PC-9 (cell line): ENCODE data around the gene GTPBP6.

Experiments used
- EZH2 ChIP-seq: fragments of 200-600 bp; sonication (generic); IDR thresholded peaks from 2 replicates; pipeline ENCODE4 v1.8.0; 2017; ENCODE audit warnings: antibody characterized with exemption, low read depth
- TF ChIP-seq, protein P1 (sequence below): fragments of 200-600 bp; sonication (generic); conservative IDR thresholded peaks from 2 replicates; pipeline ENCODE4 v1.6.1; 2017; ENCODE audit warnings: mixed run types, antibody characterized with exemption, mild to moderate bottlenecking, moderate library complexity

DNA sequence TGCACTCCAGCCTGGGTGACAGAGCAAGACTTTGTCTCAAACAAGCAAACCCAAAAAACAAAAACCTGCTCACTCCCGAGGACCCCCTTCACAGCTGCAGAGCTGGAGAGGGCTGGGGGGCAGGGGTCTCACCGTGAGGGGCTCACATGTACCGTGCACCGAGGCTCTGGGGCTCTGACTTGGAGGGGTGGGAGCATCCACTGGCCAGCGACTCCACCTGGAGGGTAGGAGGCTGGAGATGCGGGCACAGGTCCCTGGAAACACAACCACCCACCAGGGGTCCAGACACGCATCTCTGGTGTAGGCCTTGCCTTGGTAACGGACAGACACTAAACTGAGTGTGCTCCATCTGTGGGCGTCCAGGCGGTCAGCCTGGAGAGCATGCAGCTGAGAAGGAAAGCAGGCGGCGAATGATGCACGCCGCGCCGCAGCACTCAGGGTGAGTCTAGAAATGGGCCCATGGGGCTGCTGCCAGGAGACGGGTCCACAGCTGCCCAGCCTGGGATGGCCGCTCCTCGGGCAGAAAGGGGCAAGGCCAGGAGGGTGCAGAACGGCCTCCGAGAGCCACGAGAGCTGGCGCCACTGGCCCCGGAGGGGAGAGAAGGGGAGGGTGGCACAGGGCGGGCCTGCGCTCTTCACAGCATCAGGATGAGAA lies 42.0 kb upstream of the GTPBP6 start:
- TF ChIP-seq, protein P1, sequence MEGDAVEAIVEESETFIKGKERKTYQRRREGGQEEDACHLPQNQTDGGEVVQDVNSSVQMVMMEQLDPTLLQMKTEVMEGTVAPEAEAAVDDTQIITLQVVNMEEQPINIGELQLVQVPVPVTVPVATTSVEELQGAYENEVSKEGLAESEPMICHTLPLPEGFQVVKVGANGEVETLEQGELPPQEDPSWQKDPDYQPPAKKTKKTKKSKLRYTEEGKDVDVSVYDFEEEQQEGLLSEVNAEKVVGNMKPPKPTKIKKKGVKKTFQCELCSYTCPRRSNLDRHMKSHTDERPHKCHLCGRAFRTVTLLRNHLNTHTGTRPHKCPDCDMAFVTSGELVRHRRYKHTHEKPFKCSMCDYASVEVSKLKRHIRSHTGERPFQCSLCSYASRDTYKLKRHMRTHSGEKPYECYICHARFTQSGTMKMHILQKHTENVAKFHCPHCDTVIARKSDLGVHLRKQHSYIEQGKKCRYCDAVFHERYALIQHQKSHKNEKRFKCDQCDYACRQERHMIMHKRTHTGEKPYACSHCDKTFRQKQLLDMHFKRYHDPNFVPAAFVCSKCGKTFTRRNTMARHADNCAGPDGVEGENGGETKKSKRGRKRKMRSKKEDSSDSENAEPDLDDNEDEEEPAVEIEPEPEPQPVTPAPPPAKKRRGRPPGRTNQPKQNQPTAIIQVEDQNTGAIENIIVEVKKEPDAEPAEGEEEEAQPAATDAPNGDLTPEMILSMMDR, result no peak
- no peak for TF ChIP-seq EZH2
